H1 (cell line): ENCODE results near the gene ATP7A. TPM values are rescaled to one million over a fixed set of nuclear protein-coding genes. Genes with fewer than 3 reads are reported as not detected.
A peak's percentile ranks its signal among the peaks of the same experiment; 100 is the strongest.

Experiments used
- BACH1 ChIP-seq: IDR thresholded peaks from 2 replicates; pipeline ENCODE4 v1.6.1; 2012; ENCODE audit warnings: low read length, improper control_type of control experiment
- BRCA1 ChIP-seq: IDR thresholded peaks from 2 replicates; pipeline ENCODE4 v1.6.1; 2012; ENCODE audit warnings: low read depth, low read length, improper control_type of control experiment
- CBX5 ChIP-seq: fragments of 300-800, 300-1000 bp; sonication (generic); IDR thresholded peaks from 2 replicates; pipeline ENCODE4 v1.7.1; 2016; ENCODE audit warnings: antibody characterized with exemption, low read length, low read depth
- EGR1 ChIP-seq: IDR thresholded peaks from 2 replicates; pipeline ENCODE4 v1.6.1; 2011; ENCODE audit warnings: low read depth, low read length, borderline replicate concordance
- HDAC6 ChIP-seq: IDR thresholded peaks from one replicate; pipeline ENCODE4 v1.7.1; 2012; ENCODE audit warnings: low read depth, mild to moderate bottlenecking, inconsistent platforms, low read length, moderate library complexity
- KDM1A ChIP-seq: fragments of 200-600, 300-600 bp; sonication (generic); IDR thresholded peaks from 2 replicates; pipeline ENCODE4 v1.7.1; 2016; ENCODE audit warnings: mild to moderate bottlenecking, low read length, borderline replicate concordance
- KDM4A ChIP-seq: IDR thresholded peaks from one replicate; pipeline ENCODE4 v1.7.1; 2012; ENCODE audit warnings: low read depth, mild to moderate bottlenecking, moderate library complexity, low read length, inconsistent platforms; ENCODE audit not compliant: severe bottlenecking
- NANOG ChIP-seq: IDR thresholded peaks from 2 replicates; pipeline ENCODE4 v1.6.1; 2011; ENCODE audit warnings: low read length, low read depth, mild to moderate bottlenecking, inconsistent platforms; ENCODE audit not compliant: insufficient read depth, poor library complexity, severe bottlenecking
- PHF8 ChIP-seq: fragments of 200-600 bp; sonication (generic); conservative IDR thresholded peaks from 2 replicates; pipeline ENCODE4 v1.7.1; 2012; ENCODE audit warnings: low read depth, mild to moderate bottlenecking, inconsistent platforms, low read length, moderate library complexity
- POLR2A ChIP-seq, 2 experiments: IDR thresholded peaks; 1 replicate in 1 of 2; 2 replicates in 1 of 2; pipeline ENCODE4 v1.6.1; 2011; ENCODE audit warnings: low read depth in 2 of 2, low read length in 2 of 2, mild to moderate bottlenecking in 2 of 2; ENCODE audit errors: control extremely low read depth in 1 of 2
- POU5F1 ChIP-seq: IDR thresholded peaks from 2 replicates; pipeline ENCODE4 v1.6.1; 2011; ENCODE audit warnings: low read depth, mild to moderate bottlenecking, low read length, moderate library complexity
- RBBP5 ChIP-seq: IDR thresholded peaks from 2 replicates; pipeline ENCODE4 v1.7.1; 2012; ENCODE audit warnings: low read depth, mild to moderate bottlenecking, inconsistent platforms, low read length, moderate library complexity, borderline replicate concordance
- SAP30 ChIP-seq: fragments of 300-600 bp; sonication (generic); IDR thresholded peaks from 2 replicates; pipeline ENCODE4 v1.7.1; 2012; ENCODE audit warnings: low read length, moderate library complexity, mild to moderate bottlenecking, inconsistent platforms; ENCODE audit not compliant: insufficient read depth, insufficient replicate concordance
- SIRT6 ChIP-seq: IDR thresholded peaks from one replicate; pipeline ENCODE4 v1.7.1; 2012; ENCODE audit warnings: low read length, inconsistent platforms
- SIX5 ChIP-seq: IDR thresholded peaks from 2 replicates; pipeline ENCODE4 v1.6.1; 2011; ENCODE audit warnings: mild to moderate bottlenecking, low read depth, low read length
- SP2 ChIP-seq: IDR thresholded peaks from 2 replicates; pipeline ENCODE4 v1.6.1; 2012; ENCODE audit warnings: mild to moderate bottlenecking, low read length, inconsistent platforms
- SP4 ChIP-seq: IDR thresholded peaks from 2 replicates; pipeline ENCODE4 v1.6.1; 2012; ENCODE audit warnings: low read length, inconsistent platforms
- SRF ChIP-seq: IDR thresholded peaks from 2 replicates; pipeline ENCODE4 v1.6.1; 2011; ENCODE audit warnings: mild to moderate bottlenecking, low read depth, low read length, moderate library complexity
- SUZ12 ChIP-seq: fragments of 200-600 bp; sonication (generic); IDR thresholded peaks from 2 replicates; pipeline ENCODE4 v1.6.1; 2012; ENCODE audit warnings: mild to moderate bottlenecking, inconsistent platforms, low read length, moderate library complexity, mixed read lengths
- TAF7 ChIP-seq: optimal IDR thresholded peaks from 2 replicates; pipeline ENCODE3; 2011; ENCODE audit warnings: low read depth, mild to moderate bottlenecking, inconsistent platforms, low read length, moderate library complexity, borderline replicate concordance
- TBP ChIP-seq: IDR thresholded peaks from 2 replicates; pipeline ENCODE4 v1.6.1; 2011; ENCODE audit warnings: low read depth, low read length, improper control_type of control experiment
- TEAD4 ChIP-seq: IDR thresholded peaks from 2 replicates; pipeline ENCODE4 v1.6.1; 2012; ENCODE audit warnings: low read depth, low read length, inconsistent platforms, mixed read lengths
- YY1 ChIP-seq: IDR thresholded peaks from 2 replicates; pipeline ENCODE4 v1.6.1; 2011; ENCODE audit warnings: low read depth, mild to moderate bottlenecking, low read length
- ZNF274 ChIP-seq: IDR thresholded peaks from 2 replicates; pipeline ENCODE4 v1.7.0; 2012; ENCODE audit warnings: low read length, borderline replicate concordance; ENCODE audit errors: extremely low read depth
- polyA plus RNA-seq, 7 experiments: library from polyadenylated mRNA; depleted of rRNA in 3 of 7; stranded (reverse) in 5 of 7; unstranded in 2 of 7; fragments of >200 nt in 5 of 7; fragments of 200-250 nt in 2 of 7; gene quantifications; 1 replicate in 5 of 7; 2 replicates in 1 of 7; 4 replicates in 1 of 7; pipeline versions ENCODE4 v1.2.1 to v1.2.3, GENCODE V29; 2011 to 2013; ENCODE audit warnings: missing spikeins in 2 of 7, mixed read lengths in 2 of 7
- total RNA-seq: library from RNA; stranded (reverse); fragmentation: NEBNext Ultra II Directional; extraction: Animal tissue kit (Norgen Biotek cat#: 25700); gene quantifications from 2 replicates; pipeline ENCODE4 v1.2.1, GENCODE V29; 2021
- TF ChIP-seq, protein P1 (sequence below): IDR thresholded peaks from 2 replicates; pipeline ENCODE4 v1.6.1; 2011; ENCODE audit warnings: low read length, improper control_type of control experiment

ATP7A gene
- total and polyA plus RNA-seq, 2 of the 8 experiments (the other 6 are each of a cell fraction or from before 2014, with no cell fraction given): 0.73 to 2.8 TPM

DNA sequence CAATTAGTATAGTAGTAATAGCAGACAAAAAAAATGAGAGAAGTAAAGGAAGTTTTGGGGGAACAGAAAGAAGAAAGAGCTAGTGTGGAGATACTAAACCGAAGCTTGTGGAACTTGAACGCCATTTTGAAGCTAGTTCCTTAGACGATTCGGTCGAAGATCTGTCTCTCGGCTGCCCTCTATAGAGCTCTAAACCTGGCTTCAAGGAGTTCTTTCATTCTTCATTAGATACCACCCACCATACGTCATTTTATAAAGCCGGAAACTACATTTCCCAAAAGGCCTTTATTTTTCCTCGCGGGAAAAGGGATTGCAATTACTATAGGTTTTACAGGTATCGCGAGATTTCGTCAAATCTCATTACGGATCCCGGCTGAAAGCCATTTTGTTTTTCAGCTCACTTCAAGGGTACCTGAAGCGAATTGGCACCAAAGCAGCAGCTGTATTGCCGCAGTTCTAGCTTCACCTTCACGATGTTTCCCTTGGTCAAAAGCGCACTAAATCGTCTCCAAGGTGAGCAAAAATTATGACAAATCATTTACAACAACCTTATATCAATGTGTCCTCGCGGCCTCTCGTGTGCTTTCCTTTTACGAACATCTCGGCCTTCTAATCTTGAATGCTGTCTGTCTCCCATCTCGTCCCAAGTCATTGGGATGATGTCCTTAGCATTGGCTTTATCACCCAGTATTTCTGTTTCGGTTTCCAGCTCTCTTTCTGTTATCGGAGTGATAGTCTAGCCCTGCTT is 11.2 kb upstream of the ATP7A start, which contains the start of gene COX7B (continued):
- TF ChIP-seq POU5F1 (no peak), PHF8 (peak; percentile 38), EGR1 (no peak), SP4 (no peak), POLR2A (IDR thresholded peaks at IDR 0.05; ENCODE audit: control extremely low read depth in 1 of 2, low read depth in 2 of 2, low read length in 2 of 2) (peak; percentile 68 to 91), SAP30 (peak; percentile 20), RBBP5 (no peak), TAF7 (peak; percentile 37), YY1 (peak; percentile 84), TEAD4 (no peak), HDAC6 (no peak), KDM1A (no peak), SP2 (no peak), NANOG (no peak), BACH1 (no peak), TBP (peak; percentile 84), BRCA1 (peak; percentile 92), SIRT6 (no peak), ZNF274 (no peak), SRF (no peak), KDM4A (peak; percentile 46), SUZ12 (no peak), SIX5 (peak; percentile 63), CBX5 (no peak)
- TF ChIP-seq, protein P1, sequence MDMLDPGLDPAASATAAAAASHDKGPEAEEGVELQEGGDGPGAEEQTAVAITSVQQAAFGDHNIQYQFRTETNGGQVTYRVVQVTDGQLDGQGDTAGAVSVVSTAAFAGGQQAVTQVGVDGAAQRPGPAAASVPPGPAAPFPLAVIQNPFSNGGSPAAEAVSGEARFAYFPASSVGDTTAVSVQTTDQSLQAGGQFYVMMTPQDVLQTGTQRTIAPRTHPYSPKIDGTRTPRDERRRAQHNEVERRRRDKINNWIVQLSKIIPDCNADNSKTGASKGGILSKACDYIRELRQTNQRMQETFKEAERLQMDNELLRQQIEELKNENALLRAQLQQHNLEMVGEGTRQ: no peak
